HT1080 (cell line): ENCODE measurements around the gene MTMR12. TPM values are rescaled to one million over a fixed set of nuclear protein-coding genes. Genes with fewer than 3 reads are reported as not detected.

Source experiments
- DNase-seq: peaks from one replicate; pipeline ENCODE4 v3.0.0-alpha.2; 2015; ENCODE audit warnings: low read depth
- polyA plus RNA-seq, 2 experiments: library from polyadenylated mRNA; depleted of rRNA; stranded (reverse); fragments of >200 nt; gene quantifications; 2 replicates each; pipeline ENCODE4 v1.2.3, GENCODE V29; 2015
- total RNA-seq: library from RNA; depleted of rRNA; stranded (reverse); fragments of >200 nt; shearing (Covaris generic); gene quantifications from 2 replicates; pipeline ENCODE4 v1.2.3, GENCODE V29; 2014; rRNA removed

The MTMR12 gene
- total RNA-seq: 15.7 and 16.0 TPM in 2 replicates
- polyA plus RNA-seq (2015; cell fraction: cytosol; rRNA removed): 23.0 and 25.3 TPM in 2 replicates
- polyA plus RNA-seq (2015; cell fraction: nucleus; rRNA removed): 19.7 and 20.5 TPM in 2 replicates

GRCh38 chr5:32312595-32313332, at the start of gene MTMR12:
TSS of gene MTMR12 (minus strand) at chr5:32312939. CDS start at chr5:32312838, 101 bp downstream.
- DNase-seq: peak; percentile 99

GRCh38 chr5:32362527-32362926, 49.8 kb upstream of the MTMR12 start:
- no peak for DNase-seq

GRCh38 chr5:32360906-32361305, 48.2 kb upstream of the MTMR12 start:
- no peak for DNase-seq

GRCh38 chr5:32358611-32359010, 45.9 kb upstream of the MTMR12 start:
- no peak for DNase-seq

GRCh38 chr5:32357658-32358057, 44.9 kb upstream of the MTMR12 start:
- DNase-seq: no peak

GRCh38 chr5:32355686-32356085, 42.9 kb upstream of the MTMR12 start:
- DNase-seq: no peak

- DNase-seq: no peak
Observed at GRCh38 chr5:32353420-32353819, 40.7 kb upstream of the MTMR12 start.

- DNase-seq: no peak
Observed at GRCh38 chr5:32352685-32353084, 39.9 kb upstream of the MTMR12 start.

GRCh38 chr5:32346869-32347268, 34.1 kb upstream of the MTMR12 start:
- DNase-seq: no peak

- no peak for DNase-seq
Observed at GRCh38 chr5:32343058-32343672, 30.4 kb upstream of the MTMR12 start.

- no peak for DNase-seq
Observed at GRCh38 chr5:32342656-32343055, 29.9 kb upstream of the MTMR12 start.

- no peak for DNase-seq
Observed at GRCh38 chr5:32339878-32340277, 27.1 kb upstream of the MTMR12 start.

GRCh38 chr5:32339198-32339597, 26.5 kb upstream of the MTMR12 start:
- no peak for DNase-seq

GRCh38 chr5:32332966-32333365, 20.2 kb upstream of the MTMR12 start:
- DNase-seq: no peak

- no peak for DNase-seq
Observed at GRCh38 chr5:32332361-32332760, 19.6 kb upstream of the MTMR12 start.

GRCh38 chr5:32331935-32332274, 19.2 kb upstream of the MTMR12 start:
- DNase-seq: no peak

GRCh38 chr5:32331217-32331934, 18.6 kb upstream of the MTMR12 start:
- DNase-seq: no peak

- no peak for DNase-seq
Observed at GRCh38 chr5:32330126-32330971, 17.6 kb upstream of the MTMR12 start.

- DNase-seq: peak; percentile 60
Observed at GRCh38 chr5:32329395-32329834, 16.7 kb upstream of the MTMR12 start.

GRCh38 chr5:32326216-32326772, 13.6 kb upstream of the MTMR12 start:
- peak; percentile 48 for DNase-seq

- DNase-seq: no peak
Observed at GRCh38 chr5:32325616-32326015, 12.9 kb upstream of the MTMR12 start.
